Activated effector memory CD4-positive, alpha-beta T cell treated with Interleukin-2 at 50 U/mL for 16 hours (primary cell): Measurements from ENCODE around the gene HOXD8.

Experiments
- DNase-seq: peaks from one replicate; pipeline ENCODE4 v3.0.0-alpha.2; 2020

The HOXD8 gene

DNA sequence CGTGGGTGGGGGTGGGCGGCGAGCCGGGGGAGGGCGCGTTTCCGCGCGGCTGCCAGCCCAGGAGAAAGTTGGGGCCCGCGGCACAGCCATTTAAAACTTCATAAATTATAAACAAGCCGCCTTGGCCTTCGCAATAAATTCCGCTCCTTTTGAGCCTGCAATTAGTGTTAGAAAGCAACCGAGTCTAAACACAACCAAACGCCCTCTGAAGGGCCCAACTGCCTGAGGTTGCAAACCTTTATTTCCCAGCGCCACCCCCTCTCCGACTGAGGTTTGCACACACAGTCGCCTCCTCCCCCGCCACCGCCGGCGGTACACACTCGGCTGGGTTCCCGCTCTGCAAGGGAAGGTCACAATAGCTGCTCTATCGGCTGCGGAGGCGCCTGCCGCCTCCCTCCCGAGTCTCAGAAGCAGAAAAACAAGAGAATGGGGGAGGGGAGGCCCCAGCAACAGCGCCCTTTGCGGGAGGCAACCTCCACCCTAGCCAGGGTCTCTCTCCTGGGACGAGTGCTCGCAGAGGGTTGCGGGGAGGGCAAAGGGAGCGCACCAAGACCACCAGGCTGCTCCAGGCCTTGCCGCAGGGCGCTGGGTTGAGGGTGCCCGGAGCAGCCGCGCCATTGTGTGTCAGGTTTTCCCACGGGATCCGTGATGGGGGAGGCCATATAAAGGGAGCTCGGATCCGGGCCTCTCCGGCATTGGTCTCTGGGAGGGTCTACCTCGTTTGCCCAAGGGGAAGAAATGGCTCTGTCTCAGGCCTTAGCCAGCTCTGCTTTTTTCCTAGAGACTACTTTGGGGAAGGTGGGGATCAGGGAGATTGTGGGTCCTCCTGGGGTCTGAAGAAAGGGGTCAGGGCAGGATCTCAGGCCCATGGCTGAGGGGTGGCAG, 45.6 kb downstream of the HOXD8 start:
- DNase-seq, result no peak

DNA sequence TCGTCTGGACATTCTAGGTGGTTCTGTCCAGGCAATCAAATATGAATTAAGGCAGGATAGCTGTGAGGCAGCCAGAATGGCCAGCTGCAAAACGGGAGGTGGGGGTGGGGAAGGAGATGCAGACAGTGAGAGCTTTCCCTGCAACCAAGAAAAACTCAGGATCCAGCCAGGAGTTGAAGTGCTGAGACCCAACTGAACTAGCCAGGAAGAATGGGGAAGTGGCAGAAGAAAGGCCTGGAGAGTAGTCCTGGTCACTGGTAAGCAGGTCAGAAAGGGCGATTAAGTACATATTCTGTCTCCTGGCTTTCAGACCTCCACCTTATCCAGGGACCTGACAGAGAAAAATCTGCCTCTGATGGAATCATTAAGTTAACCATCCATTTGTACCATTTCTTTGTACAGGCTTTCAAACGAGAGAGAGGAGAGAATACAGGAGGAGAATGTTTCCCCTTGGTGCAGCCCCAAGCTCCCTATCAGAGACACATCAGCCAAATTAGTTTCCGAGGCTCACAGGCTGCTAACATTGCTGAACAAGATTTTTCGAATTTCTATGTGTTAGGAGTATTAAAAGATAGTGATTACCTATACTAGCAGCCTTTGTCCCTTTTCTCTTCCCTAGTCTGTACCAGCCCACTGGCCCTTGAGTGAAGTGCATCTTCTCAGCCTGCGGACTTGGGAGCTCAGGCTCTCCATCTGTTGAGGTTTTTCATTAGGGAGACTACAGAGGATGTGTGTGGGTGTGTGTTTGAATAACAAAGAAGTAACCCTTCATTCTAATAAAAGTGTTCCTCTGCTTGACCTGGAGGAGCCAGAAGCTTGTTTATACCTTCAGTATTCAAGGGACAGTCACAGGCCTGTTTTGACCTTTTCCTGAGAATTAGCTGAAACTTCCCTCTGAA, 46.5 kb downstream of the HOXD8 start:
- no peak for DNase-seq

DNA sequence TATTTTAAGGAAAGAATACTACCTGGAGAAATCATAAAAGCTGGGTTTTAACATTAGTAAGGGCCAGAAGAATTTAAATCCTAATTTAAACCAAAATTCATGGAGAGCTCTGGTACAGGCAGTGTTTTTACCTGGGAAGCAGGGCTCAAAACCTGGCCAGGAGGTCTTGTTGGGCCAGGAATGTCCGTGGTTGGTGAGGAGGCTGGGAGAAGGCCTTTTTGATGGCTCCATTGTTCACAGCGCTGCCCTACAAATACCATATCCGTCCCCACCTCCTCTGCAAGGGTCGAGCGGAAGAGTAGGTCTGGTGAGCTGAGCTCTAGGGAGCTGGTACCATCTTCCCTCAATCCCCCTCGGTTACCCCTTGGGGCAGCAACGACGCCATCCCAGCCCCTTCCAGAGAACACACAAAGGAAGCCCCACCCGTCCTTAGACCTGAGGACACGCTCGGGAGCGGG, 48.1 kb downstream of the HOXD8 start:
- DNase-seq, result no peak

DNA sequence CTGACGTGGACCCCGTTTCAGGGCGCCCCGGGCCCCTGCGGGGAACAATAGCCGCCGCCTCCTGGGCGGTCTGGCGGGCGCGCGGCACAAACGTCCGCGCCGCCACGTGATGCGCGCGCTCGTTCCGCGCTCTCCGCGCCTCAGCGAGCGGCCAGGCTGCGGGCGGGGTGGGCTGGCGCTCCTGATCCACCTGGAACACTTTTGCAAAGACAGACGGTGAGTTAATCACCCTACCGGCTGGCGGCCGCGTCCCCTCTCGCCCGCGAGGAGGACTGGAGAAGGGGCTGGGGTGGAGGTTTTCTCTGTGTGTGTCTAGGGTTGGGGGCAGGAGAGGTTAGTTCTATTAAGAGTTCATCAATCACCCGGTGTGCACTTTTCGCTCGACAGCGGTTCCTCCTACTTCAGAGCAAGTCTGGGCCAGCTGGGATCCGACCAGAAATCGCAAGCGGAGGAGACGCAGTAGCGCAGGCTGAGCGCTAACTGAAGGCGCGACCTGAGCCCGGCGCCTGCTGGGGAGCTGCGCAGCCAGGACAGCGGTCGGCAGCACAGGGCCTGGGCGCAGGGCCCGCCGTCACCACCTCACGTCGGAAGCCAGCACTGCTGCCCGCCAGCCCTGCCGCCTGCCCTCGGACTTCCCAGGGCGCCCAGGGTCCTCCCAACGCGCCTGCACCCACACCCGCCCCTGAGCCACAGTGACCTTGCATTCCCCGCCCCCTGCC, 48.7 kb downstream of the HOXD8 start:
- DNase-seq, result no peak

DNA sequence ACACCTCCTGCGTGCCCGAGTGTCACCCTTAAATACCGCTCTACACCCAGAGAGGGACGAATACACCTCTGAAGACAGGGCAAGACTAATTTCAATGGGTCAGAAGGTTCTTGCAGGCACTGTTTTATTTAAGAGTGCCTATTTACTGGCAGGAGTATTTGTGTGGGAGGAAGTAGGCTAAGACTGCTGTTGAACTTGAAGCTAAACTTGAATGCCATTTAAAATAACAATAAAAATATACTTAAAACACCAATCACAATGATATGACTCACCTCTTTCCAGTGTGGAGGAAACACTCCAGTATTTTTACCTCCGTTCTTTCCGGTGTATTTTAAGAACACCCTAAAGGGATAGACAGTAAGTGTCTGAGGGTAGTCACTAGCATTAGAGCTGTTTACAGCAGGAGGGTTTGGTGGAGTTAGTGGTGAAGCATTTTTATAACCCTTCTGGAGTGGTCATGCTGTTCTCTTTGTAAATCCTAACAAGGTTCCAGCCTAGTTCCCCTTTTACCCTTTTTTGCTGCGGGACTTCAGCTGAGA, 49.3 kb downstream of the HOXD8 start:
- no peak for DNase-seq

DNA sequence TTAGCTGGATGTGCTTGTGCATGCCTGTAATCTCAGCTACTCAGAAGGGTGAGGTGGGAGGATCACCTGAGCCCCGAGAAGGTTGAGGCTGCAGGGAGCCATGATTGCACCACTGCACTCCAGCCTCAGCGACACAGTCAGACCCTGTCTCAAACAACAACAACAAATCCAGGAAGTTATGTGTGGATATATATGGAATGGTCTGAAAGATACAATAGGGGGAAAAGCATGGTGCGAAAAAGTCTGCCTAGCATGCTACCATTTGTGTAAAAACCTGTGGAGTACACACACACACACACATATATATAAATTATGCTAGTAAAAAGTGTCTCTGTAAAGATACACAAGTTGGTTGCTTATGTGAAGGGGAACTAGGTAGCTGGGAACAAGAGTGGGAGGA, 52.0 kb downstream of the HOXD8 start:
- no peak for DNase-seq
